ENCODE results near the gene AHI1. TPM values are rescaled to one million over a fixed set of nuclear protein-coding genes. Genes with fewer than 3 reads are reported as not detected.

AHI1 gene
- total and polyA plus RNA-seq, 2 donors (not counting 1 experiment from before 2014, with no cell fraction given) = 8.3 to 61.7 TPM

DNA sequence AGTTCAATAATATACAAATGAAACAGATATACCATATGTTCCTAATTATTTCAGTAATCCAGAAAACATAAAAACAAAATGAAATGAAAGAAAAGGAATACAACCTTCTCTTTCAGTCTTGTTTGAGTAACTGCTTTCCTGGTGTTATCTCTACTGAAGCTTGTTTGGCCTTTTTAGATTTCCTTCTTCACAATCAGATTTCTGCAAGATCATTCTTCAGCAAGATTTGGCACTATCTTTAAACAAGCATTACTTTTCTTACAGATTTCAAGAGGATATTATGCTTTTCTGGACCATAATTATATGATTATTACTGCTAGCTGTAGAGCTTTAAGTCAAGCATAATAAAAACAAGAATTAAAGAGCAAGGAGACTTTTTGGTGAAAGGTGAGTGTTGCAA, 196.2 kb downstream of the AHI1 start:
- peaks cover 0 to 4% of the 10 kb centered on the region in 2 donors for H3K4me1 ChIP-seq (ENCODE audit: control insufficient read depth in 2 of 2, insufficient read depth in 2 of 2, low read length in 2 of 2)
- no peak overlapping the region for H3K27ac ChIP-seq (ENCODE audit: low read length in 2 of 2)
- no peaks in the 10 kb centered on the region for H3K79me2 ChIP-seq (ENCODE audit: control insufficient read depth, insufficient read depth, low read length)
- no peak for ATAC-seq (ENCODE audit: low read depth)
- H4K20me1 ChIP-seq (ENCODE audit: control insufficient read depth, insufficient read depth, low read length, poor library complexity, severe bottlenecking) = no peaks in the 10 kb centered on the region
- H3K36me3 ChIP-seq (replicated peaks in 1 of 2; ENCODE audit: control extremely low read depth in 1 of 2, control insufficient read depth in 1 of 2, extremely low read depth in 1 of 2, insufficient read depth in 2 of 2, low read length in 1 of 2) = no peaks in the 10 kb centered on the region
- intact Hi-C loops (cut with micrococcal nuclease) = no loop called here
- DNase-seq = no peak
- Mint-ChIP-seq H3K4me3 (no peak overlapping the region), H3K9me3 (ENCODE audit: insufficient read depth) (no peaks in the 10 kb centered on the region), H3K27me3 (no peaks in the 10 kb centered on the region), H3K4me1 (peaks cover 5% of the 10 kb centered on the region), H3K27ac (no peak overlapping the region)
- no peak overlapping the region for H3K9ac ChIP-seq (ENCODE audit: low read length)
- H2AFZ ChIP-seq (ENCODE audit: insufficient read depth, low read depth, low read length, poor library complexity, severe bottlenecking) = no peak overlapping the region
- H3K9me3 ChIP-seq (ENCODE audit: control extremely low read depth in 1 of 3, control insufficient read depth in 2 of 3, insufficient read depth in 1 of 3, low read length in 2 of 3) = no peaks in the 10 kb centered on the region
- no peak overlapping the region for H3K4me3 ChIP-seq (ENCODE audit: control extremely low read depth in 1 of 5, extremely low read depth in 1 of 5, insufficient read depth in 1 of 5, low read depth in 2 of 5, low read length in 4 of 5)
- TF ChIP-seq CTCF (IDR thresholded peaks at IDR 0.05) = no peak
- H3K27me3 ChIP-seq (replicated peaks in 1 of 4; ENCODE audit: control extremely low read depth in 1 of 4, control insufficient read depth in 3 of 4, insufficient read depth in 4 of 4, low read length in 3 of 4) = no peaks in the 10 kb centered on the region
- H3K4me2 ChIP-seq (replicated peaks; ENCODE audit: low read depth, low read length, poor library complexity, severe bottlenecking) = no peak overlapping the region
- ChIA-PET CTCF (no interaction called here), POLR2A (no interaction called here)

GRCh38 chr6:135300576-135300975, 197.0 kb downstream of the AHI1 start:
- Histone ChIP-seq H3K79me2 (ENCODE audit: control insufficient read depth, insufficient read depth, low read length) (no peaks in the 10 kb centered on the region), H3K4me1 (ENCODE audit: control insufficient read depth in 2 of 2, insufficient read depth in 2 of 2, low read length in 2 of 2) (no peaks in the 10 kb centered on the region), H3K27me3 (replicated peaks in 1 of 4; ENCODE audit: control extremely low read depth in 1 of 4, control insufficient read depth in 3 of 4, insufficient read depth in 4 of 4, low read length in 3 of 4) (no peaks in the 10 kb centered on the region), H2AFZ (ENCODE audit: insufficient read depth, low read depth, low read length, poor library complexity, severe bottlenecking) (no peak overlapping the region), H3K27ac (ENCODE audit: low read length in 2 of 2) (no peak overlapping the region), H4K20me1 (ENCODE audit: control insufficient read depth, insufficient read depth, low read length, poor library complexity, severe bottlenecking) (no peaks in the 10 kb centered on the region), H3K9me3 (ENCODE audit: control extremely low read depth in 1 of 3, control insufficient read depth in 2 of 3, insufficient read depth in 1 of 3, low read length in 2 of 3) (peaks cover 0 to 5% (median 0%) of the 10 kb centered on the region in 3 donors), H3K36me3 (replicated peaks in 1 of 2; ENCODE audit: control extremely low read depth in 1 of 2, control insufficient read depth in 1 of 2, extremely low read depth in 1 of 2, insufficient read depth in 2 of 2, low read length in 1 of 2) (no peaks in the 10 kb centered on the region), H3K9ac (ENCODE audit: low read length) (no peak overlapping the region), H3K4me3 (ENCODE audit: control extremely low read depth in 1 of 5, extremely low read depth in 1 of 5, insufficient read depth in 1 of 5, low read depth in 2 of 5, low read length in 4 of 5) (no peak overlapping the region), H3K4me2 (replicated peaks; ENCODE audit: low read depth, low read length, poor library complexity, severe bottlenecking) (no peak overlapping the region)
- CTCF ChIA-PET = no interaction called here
- intact Hi-C loops (cut with micrococcal nuclease) = no loop called here
- Mint-ChIP-seq H3K4me1 (no peaks in the 10 kb centered on the region), H3K27ac (no peak overlapping the region), H3K9me3 (ENCODE audit: insufficient read depth) (no peaks in the 10 kb centered on the region), H3K27me3 (no peaks in the 10 kb centered on the region), H3K4me3 (no peak overlapping the region)
- no peak for TF ChIP-seq CTCF (IDR thresholded peaks at IDR 0.05)
- no peak for TF ChIP-seq EZH2 (IDR thresholded peaks at IDR 0.05; ENCODE audit: borderline replicate concordance, insufficient read depth, low read depth, low read length, poor library complexity, severe bottlenecking)
- DNase-seq (no peak), ATAC-seq (ENCODE audit: low read depth) (no peak)
- POLR2A ChIA-PET = no interaction called here

Data from B cell (primary cell).